GM19240 (cell line): ENCODE measurements around the gene CASZ1.

Experiments
- DNase-seq: peaks from one replicate; pipeline ENCODE4 v3.0.0; 2011; ENCODE audit warnings: low spot score; ENCODE audit not compliant: insufficient read length

CASZ1 gene

DNA sequence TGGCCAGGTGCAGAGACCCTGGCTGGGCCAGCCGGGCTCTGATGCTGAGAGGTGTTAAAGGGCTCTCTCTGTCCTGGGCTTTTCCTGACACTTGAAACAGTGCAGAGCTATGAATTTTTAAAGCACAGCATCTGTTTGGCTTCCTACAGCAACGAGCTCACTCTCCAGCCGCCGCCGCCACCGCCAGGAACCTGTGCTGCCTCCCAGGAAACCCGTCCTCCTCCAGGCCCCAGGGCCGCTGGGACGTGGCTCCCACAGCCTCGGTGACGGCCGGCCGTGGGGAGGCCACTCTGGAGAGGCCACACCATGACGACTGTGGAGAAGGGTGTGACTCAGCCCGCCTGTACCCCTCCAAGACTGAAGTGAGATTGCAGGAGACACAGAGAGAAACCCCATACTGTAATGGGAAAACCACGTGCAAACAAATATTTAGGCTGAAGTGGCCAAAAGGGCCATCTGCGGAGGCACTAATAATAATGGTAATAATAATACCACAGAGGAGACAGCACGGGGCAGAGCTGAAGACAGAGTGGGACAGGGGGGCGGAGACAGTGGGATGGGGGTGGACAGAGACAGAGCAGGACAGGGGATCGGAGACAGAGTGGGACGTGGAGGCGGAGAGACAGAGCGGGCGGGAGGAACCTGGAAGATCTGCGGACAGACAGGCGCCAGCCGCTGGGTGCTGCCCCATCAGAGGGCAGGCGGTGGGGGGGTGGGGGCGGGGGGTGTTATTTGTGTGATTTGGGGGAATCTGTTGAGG is 139.2 kb downstream of the CASZ1 start:
- DNase-seq, result no peak

DNA sequence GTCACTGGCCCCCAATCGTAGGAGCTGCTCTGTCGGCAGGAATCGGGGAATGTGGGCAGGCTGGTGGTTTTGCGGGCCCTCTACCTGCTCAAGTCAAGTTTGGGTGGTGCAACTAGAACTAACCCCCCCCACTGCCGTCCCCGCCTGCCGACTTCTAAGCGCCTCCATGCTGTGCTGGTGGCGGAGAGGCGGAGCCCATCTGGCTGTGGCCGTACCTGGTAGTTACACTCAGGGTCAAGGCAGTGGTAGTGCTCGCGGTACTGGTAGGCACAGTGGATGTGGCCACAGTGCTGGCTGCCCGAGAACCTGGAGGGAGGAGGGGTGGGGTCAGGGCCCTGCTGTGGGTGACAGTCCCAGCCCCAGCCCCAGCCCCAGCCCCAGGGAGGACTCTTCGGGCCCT is 140.0 kb downstream of the CASZ1 start:
- DNase-seq, result no peak

DNA sequence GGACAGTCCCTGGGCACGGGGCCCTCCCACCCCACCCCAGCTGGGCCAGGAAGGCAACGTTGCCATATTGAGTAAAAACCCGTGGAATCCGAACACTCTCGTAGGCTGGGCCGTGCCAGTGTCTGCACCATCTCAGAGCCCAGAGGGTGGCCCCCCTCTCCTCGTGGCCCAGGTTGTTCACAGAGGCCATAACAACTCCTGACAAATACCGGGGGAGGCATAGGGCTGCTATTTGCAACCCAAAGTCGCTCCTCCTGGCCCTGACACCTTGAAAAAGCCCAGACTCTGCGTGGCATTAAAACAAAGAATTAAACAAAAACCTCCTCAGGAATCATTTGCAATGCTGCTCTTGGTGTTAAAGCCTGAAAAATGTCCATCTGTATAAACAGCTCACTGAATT is 141.4 kb downstream of the CASZ1 start:
- DNase-seq, result no peak

DNA sequence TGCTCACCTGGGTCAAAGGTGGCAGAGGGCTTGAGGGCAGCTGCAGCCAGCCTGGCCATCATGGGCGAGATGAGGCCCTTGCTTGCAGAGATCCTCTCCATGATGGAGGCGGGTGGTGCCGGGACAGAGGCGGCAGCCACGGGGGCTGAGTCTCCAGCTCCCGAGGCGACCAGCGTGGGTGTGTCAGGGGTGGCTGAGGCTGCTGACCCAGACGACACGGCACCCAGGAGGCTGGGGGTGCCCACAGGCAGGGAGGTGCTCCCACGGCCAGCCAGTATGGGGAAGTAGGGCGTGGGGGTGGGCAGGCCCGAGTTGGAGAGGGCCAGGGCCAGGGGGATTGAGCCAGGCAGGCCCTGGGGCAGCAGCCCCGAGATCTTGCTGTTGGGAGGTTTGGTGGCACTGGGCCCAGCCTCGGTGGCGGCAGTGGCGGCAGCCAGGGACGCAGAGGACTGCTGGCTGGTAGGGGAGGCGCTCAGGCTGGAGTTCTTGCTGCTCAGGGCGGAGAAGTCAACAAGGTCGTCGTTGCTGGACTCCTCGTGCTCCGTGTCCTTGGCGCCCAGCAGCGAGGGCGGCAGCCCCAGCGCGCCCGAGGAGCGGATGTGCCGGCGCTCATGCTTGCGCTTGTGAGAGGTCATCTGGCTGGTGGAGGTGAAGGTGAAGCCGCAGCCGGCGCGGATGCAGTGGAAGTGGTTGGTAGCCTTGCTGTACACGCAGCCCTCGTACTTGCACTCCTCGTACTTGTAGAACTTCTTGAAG is 142.9 kb downstream of the CASZ1 start:
- no peak for DNase-seq

GRCh38 chr1:10652626-10653025 is 143.8 kb downstream of the CASZ1 start:
- DNase-seq, result no peak

- DNase-seq, result no peak
These were observed 144.7 kb downstream of the CASZ1 start for GRCh38 chr1:10651793-10652192.

GRCh38 chr1:10651389-10651766 is 145.1 kb downstream of the CASZ1 start:
- no peak for DNase-seq

DNA sequence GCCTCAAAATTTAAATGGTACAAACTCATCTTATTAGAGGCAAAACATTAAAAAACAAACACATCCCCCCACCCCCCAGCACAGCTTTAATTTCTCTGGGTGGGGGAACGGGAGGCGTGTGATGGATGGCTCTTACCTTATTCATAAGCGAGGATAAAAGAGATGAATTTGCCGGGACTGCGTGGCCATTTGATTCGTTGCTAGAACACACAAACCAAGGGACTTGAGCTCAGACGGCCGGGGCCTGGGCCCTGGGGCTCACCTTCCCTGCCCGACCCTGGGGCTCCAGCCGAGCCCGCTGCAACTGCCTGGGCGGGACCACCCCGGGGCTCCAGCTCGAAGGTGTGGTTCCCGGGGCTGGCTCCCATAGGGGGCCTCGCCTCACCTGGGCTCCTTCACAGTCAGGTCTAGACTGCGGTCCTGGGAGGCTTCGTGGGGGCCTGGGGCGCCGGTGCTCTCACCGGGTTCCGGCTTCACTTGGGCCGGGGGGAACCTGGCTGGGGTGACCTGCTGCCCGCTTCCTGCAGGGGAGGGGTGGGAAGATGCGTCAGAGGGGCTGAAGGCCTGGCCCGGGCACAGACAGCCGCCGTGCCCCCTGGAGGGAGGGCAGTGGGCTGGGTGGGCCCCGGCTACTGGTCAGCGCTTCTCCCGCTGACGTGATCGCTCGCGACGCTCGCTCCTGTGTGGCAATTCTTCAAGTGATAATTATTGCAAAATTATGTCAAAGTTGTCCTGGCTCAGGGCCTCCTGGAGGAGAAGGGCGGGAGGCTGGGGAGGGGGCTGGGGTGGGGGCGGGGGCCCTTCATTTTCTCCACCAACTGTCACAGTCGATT is 145.7 kb downstream of the CASZ1 start:
- DNase-seq, result no peak

GRCh38 chr1:10649517-10650201 is 146.8 kb downstream of the CASZ1 start:
- DNase-seq, result no peak

DNA sequence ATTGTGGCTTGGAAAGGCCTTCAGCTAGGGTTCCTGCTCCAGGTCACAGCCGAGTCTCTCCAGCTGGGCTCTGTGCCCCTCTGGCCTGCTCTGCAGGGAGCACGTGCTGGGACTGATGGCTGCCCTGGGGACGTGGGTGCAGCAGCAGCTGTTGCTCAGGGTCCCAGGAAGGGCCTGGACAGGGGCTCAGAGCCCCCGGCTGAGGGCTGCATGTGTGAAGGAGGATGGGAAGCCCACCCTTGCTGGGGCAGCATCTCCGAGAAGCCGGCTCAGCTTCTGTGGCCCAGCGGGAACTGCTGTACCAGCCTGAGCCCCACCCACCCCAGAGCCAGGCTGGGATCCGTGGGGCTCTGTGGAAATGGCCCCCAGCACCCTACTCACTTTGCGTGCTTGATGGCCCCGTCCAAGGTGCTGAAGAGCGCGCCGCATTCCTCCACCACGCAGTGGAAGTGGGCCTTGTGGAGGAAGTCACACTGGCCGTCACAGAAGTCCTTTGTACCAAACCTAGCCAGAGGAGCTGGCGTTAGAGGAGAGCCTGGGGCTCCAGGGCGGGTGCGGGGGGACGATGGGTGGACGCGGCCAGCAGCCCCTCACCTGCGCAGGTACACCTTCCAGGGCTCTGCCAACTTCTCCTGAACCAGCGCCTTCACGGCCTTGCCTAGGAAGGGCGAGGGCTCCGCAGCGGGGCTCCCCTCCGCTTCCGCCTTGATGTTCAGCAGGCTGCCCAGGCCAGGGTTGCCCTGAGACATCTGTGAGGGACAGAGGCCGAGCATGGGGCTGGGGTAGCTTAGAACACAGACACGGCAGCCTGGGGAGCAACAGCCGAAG is 147.5 kb downstream of the CASZ1 start:
- DNase-seq, result no peak

DNA sequence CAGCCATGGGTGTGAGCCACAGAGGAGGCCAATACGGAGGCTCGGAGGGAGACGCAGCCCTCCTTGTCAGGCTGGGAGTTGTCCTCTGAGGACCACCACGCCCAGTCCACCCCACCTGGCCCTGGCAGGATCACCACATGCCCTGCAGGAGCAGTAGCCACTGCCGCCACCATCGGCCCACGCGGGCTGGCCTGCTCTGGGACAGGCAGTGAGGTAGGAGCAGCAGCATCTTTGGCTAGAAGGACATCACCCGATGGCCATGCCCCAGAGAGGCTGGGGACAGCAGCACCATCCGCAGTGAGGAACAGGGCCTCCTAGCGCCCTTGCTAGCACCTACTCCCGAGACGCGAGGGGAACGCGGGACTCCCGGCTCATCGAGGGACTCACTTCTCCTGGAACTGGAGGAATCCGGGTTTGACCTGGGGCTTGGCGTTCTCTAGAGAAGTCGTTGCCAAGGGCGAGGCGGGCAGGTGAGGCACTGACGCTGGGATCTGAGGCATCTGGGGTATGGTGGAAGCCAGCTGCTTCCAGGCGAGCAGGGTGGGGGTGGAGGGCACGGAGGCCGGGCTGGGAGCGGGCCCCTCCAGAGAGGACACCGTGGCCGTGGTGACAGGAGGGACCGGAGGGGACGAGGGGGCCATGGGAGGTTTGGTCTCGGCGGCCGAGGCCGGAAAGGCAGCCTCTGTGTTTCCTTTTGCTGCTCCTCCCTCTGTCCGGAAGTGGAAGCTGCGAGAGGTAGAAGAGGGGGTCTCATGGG is 148.9 kb downstream of the CASZ1 start:
- no peak for DNase-seq

DNA sequence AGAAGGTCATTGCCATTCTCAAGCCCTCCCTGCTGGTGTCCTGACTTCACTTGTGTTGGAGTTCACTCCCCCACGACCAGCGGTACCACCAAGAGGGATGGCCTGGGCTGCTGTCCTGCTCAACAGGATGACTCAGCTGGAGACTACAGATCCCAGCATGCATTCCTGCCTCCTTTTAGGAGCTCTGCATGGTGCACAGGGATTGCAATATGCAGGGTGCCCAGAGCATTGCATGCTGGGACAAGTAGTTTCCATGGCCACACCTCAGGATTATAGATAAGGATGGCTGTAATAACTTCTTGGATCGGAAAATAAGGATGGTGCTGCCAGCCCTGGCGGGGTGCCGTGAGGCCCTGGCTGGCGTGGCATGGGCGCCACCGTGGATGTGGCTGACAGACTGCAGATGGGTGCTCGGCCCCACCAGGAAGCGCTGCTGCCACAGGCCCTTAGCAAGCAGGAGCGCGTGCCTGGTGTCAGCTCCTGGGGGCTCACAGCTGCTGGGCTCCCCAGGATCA is 150.0 kb downstream of the CASZ1 start:
- DNase-seq, result no peak

- DNase-seq, result no peak
These were observed 151.9 kb downstream of the CASZ1 start for GRCh38 chr1:10644307-10645128.

DNA sequence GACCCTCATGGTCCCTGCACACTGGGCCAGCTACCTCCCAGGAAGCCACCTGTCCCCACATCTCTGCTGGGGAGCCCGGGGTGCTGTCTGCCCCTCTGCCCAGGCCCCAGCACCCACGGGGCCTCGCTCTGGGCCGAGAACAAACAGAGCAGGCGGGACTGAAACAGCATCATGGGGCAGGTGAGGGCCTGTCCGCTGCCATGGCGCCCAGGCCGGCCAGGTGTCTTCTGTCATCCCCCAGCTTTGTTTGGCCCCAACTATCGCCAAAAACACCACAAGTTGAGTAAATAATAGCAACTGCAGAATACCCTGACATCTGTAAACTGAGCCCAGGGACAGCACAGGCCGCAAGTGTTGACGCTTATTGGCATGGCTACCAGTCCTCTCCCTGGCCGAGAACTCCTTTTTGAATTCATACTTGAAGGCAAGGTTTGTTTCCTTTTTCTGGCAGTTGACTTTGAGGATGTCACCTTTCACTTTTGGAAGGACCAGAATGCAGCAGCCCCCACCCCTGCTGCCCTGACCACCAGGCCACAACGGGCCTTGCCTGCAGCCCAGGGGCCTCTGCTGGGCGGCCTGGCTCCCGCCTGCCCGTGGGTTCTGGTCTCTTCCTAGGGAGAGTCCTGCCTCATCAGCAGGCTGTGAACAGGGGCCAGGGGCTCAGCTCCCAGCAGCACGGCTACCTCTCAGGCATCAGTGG is 152.7 kb downstream of the CASZ1 start:
- no peak for DNase-seq

GRCh38 chr1:10642403-10643080 is 153.9 kb downstream of the CASZ1 start:
- DNase-seq, result no peak

DNA sequence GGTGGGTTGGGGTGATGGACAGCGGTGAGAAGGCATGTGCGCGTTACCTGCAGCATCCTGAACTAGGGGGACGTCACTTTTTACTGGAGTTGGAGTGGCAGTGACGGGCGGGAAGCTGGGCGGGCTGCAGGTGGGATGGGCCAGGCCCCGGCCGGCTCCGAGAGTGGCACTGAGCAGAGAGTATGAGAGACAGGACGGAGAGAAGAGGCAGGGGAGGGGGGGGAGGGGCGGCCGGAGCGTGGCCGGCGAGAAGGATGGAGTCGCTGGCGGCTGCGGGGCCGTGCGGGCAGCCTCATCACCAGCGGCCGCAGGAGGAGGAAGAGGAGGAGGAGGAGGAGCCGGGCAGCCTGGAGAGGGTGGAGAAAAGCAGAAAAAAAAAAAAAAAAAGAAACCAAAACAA is 154.5 kb downstream of the CASZ1 start:
- no peak for DNase-seq

GRCh38 chr1:10640843-10641553 is 155.4 kb downstream of the CASZ1 start:
- DNase-seq, result no peak
